GM18517 (cell line): ENCODE measurements around the gene AEN.

Experiments
- ATAC-seq: cut with Tn5 transposase; IDR thresholded peaks from one replicate; pipeline ENCODE4 v1.9.1; 2021; ENCODE audit warnings: mild to moderate bottlenecking, moderate library complexity; ENCODE audit not compliant: unreplicated experiment

The AEN gene

GRCh38 chr15:88663141-88663621 is 42.0 kb downstream of the AEN start:
- ATAC-seq = no peak

DNA sequence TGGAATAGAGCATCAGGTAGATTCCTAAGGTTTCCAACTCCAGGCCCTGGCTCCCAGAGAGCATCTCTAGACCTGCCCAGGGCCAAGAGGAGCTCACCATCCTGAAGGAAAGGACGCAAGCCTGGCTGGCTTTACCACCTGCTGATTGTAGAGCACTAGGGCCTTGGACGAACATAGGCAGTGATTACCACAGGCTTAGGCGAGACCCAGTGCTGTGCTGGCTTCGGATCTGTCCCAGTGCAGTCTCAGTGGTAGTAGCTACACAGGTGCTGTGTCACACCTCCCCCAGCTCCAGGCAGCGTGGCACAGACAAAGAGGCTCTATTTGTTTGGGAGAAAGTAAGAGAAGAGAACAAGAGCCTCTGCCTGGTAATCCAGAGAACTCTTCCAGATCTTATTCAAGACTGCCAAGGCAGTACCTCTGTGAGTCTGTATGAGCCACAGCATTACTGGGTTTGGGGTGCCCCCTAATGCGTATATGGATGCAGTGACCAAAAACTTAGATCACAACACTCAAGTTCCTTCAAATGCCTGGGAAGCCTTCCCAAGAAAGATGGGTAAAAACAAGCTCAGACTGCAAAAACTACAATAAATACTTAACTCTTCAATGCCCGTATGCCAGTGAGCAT is 43.1 kb downstream of the AEN start:
- ATAC-seq = no peak

GRCh38 chr15:88674661-88675060 is 53.5 kb downstream of the AEN start:
- ATAC-seq = no peak

- ATAC-seq = no peak
Measured at GRCh38 chr15:88678755-88679154, 57.6 kb downstream of the AEN start.

- ATAC-seq = no peak
Measured at GRCh38 chr15:88680241-88681001, 59.3 kb downstream of the AEN start.

GRCh38 chr15:88681610-88682221 is 60.6 kb downstream of the AEN start:
- no peak for ATAC-seq
